Mucosa of rectum (tissue), 2 donors: ENCODE results near the gene GRAMD4.

Experiments used
- H3K27ac ChIP-seq, 2 donors: one replicate each; pipeline ENCODE4 v1.7.0; 2013; ENCODE audit warnings: inconsistent platforms in 2 of 2, low read depth in 2 of 2, low read length in 2 of 2
- H3K27me3 ChIP-seq, 2 donors: one replicate each; pipeline ENCODE4 v1.7.0; 2013; ENCODE audit warnings: low read length in 2 of 2; ENCODE audit not compliant: control insufficient read depth in 2 of 2, insufficient read depth in 2 of 2
- H3K36me3 ChIP-seq, 2 donors: one replicate each; pipeline ENCODE4 v1.7.0; 2013; ENCODE audit warnings: low read length in 2 of 2; ENCODE audit not compliant: control insufficient read depth in 2 of 2, insufficient read depth in 2 of 2
- H3K4me1 ChIP-seq, 2 donors: one replicate each; pipeline ENCODE4 v1.7.0; 2013; ENCODE audit warnings: low read length in 2 of 2, mild to moderate bottlenecking in 1 of 2; ENCODE audit not compliant: control insufficient read depth in 2 of 2, insufficient read depth in 2 of 2
- H3K4me3 ChIP-seq, 2 donors: one replicate each; pipeline ENCODE4 v1.7.0; 2013; ENCODE audit warnings: low read length in 2 of 2
- H3K9ac ChIP-seq, 2 donors: one replicate each; pipeline ENCODE4 v1.7.0; 2013; ENCODE audit warnings: low read length in 2 of 2, low read depth in 1 of 2, mild to moderate bottlenecking in 1 of 2
- H3K9me3 ChIP-seq, 2 donors: one replicate each; pipeline ENCODE4 v1.7.0; 2013; ENCODE audit warnings: low read length in 2 of 2; ENCODE audit not compliant: control insufficient read depth in 2 of 2
- donor health status: healthy.
- donor health status: Normal muscosa, but diverticular disease.

GRAMD4 gene

GRCh38 chr22:46655861-46656608, 35.8 kb downstream of the GRAMD4 start:
- no peak overlapping the region for H3K27ac ChIP-seq
- H3K9ac ChIP-seq, result no peak overlapping the region

DNA sequence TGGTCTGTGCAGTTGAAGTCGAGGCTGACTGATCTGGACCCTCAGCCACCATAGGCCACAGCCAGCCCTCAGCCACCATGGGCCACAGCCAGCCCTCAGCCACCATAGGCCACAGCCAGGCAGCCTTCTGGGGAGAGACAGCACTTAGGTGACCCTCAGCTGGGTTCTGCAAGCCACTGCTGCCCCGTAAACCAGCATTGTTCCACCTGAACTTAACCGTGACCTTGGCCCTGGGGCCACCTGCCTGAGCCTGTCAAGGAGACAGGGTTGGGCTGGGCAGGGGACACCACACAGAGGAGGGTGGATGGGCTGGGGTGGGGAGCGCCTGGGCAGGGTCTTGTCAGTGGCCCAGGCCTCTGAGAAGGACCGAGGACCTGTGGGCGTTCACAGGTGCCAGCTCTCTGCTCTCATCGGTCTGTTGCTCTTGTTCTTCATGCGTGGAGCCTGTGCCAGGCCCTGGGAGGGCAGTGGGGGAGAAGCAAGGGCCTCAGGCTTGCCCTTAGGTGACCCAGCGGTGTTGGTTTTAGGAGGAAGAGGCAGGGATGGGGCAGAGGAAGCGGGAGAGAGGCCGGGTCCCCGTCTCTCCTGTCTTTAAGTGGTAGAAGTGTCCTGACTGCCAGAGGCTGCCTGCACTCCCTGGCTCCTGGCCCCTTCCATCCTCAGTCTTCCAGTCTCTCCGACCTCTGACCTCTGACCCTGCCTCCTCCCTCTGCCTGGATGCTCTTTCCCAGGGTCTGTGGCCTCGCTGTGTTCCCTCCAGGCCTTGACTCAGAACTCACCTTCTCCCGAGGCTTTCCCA, 36.9 kb downstream of the GRAMD4 start:
- H3K9ac ChIP-seq, result no peak overlapping the region
- peaks cover 3 to 15% of the 10 kb centered on the region in 2 donors for H3K36me3 ChIP-seq
- peaks cover 25 to 34% of the 10 kb centered on the region in 2 donors for H3K4me1 ChIP-seq

More at GRCh38 chr22:46655861-46656608, 35.8 kb downstream of the GRAMD4 start:
- H3K4me1 ChIP-seq, result peaks cover 21 to 31% of the 10 kb centered on the region in 2 donors
- H3K36me3 ChIP-seq, result peaks cover 3 to 11% of the 10 kb centered on the region in 2 donors
- H3K9me3 ChIP-seq, result no peaks in the 10 kb centered on the region
- H3K27me3 ChIP-seq, result no peaks in the 10 kb centered on the region
- H3K4me3 ChIP-seq, result no peak overlapping the region

GRCh38 chr22:46657655-46657953, 37.4 kb downstream of the GRAMD4 start:
- Histone ChIP-seq H3K4me1 (peaks cover 25 to 28% of the 10 kb centered on the region in 2 donors), H3K9ac (no peak overlapping the region), H3K9me3 (no peaks in the 10 kb centered on the region), H3K4me3 (no peak overlapping the region), H3K36me3 (peaks cover 7 to 19% of the 10 kb centered on the region in 2 donors), H3K27ac (no peak overlapping the region), H3K27me3 (no peaks in the 10 kb centered on the region)

More for the DNA sequence above, 36.9 kb downstream of the GRAMD4 start:
- Histone ChIP-seq H3K27me3 (no peaks in the 10 kb centered on the region), H3K27ac (no peak overlapping the region), H3K9me3 (no peaks in the 10 kb centered on the region), H3K4me3 (no peak overlapping the region)

DNA sequence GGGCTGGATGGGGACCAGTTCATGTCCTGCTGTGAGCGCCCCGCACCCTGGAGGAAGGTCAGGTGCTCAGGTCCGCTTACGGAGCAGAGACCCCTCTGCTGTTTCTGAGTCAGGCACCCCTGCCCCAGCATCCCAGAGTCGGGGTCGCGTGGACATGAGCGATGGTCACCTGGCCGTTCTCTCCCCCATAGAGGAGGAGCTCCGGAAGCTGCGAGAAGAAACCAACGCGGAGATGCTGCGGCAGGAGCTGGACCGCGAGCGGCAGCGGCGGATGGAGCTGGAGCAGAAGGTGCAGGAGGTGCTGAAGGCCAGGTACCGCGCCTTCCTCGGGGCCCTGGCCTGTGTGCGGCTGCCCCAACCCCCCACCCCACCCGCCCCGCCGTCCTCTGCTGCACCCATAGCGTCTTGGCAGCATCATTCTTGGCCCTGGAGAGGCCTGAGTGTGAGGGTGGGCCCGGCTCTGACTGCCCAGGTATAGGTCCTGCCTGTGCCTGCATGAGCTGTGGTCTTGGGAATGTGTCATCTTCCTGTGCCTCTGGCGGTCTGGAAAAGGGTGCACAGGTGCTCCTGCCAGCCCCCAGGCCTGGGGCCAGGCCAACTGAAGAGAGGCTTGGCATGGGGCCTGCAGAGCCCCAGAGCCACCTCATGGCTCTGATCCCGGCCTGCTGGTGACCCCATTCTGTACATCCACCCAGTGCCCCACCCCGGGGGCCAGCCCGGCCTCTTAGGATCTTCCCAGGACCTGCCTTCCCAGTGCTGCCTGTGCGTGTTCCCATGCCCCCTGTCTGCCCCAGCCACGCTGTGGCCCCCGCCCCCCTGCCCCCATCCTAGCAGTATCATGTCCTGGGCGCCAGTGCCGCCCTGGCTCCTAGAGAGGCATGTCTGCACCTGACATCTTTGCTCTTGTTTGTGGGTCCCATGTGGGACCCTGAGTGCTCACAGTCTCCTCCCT, 38.1 kb downstream of the GRAMD4 start:
- H3K27ac ChIP-seq, result no peak overlapping the region
- peaks cover 14 to 19% of the 10 kb centered on the region in 2 donors for H3K36me3 ChIP-seq

GRCh38 chr22:46659059-46659790, 39.0 kb downstream of the GRAMD4 start:
- Histone ChIP-seq H3K36me3 (peaks cover 21 to 24% of the 10 kb centered on the region in 2 donors), H3K4me1 (peaks cover 18 to 21% of the 10 kb centered on the region in 2 donors), H3K9me3 (no peaks in the 10 kb centered on the region), H3K9ac (no peak overlapping the region), H3K4me3 (no peak overlapping the region), H3K27ac (peak overlapping the region in 1 of 2 donors; percentile 86), H3K27me3 (no peaks in the 10 kb centered on the region)

More for the DNA sequence above, 38.1 kb downstream of the GRAMD4 start:
- Histone ChIP-seq H3K4me1 (peaks cover 21 to 22% of the 10 kb centered on the region in 2 donors), H3K27me3 (no peaks in the 10 kb centered on the region), H3K9me3 (no peaks in the 10 kb centered on the region), H3K9ac (no peak overlapping the region), H3K4me3 (no peak overlapping the region)

- peaks cover 18 to 21% of the 10 kb centered on the region in 2 donors for H3K4me1 ChIP-seq
- no peaks in the 10 kb centered on the region for H3K27me3 ChIP-seq
- peak overlapping the region in 1 of 2 donors; percentile 36 for H3K9ac ChIP-seq
- H3K27ac ChIP-seq, result peak overlapping the region; percentile 86
- no peak overlapping the region for H3K4me3 ChIP-seq
- peaks cover 26 to 27% of the 10 kb centered on the region in 2 donors for H3K36me3 ChIP-seq
- no peaks in the 10 kb centered on the region for H3K9me3 ChIP-seq
Measured at GRCh38 chr22:46659791-46660186, 39.6 kb downstream of the GRAMD4 start.

DNA sequence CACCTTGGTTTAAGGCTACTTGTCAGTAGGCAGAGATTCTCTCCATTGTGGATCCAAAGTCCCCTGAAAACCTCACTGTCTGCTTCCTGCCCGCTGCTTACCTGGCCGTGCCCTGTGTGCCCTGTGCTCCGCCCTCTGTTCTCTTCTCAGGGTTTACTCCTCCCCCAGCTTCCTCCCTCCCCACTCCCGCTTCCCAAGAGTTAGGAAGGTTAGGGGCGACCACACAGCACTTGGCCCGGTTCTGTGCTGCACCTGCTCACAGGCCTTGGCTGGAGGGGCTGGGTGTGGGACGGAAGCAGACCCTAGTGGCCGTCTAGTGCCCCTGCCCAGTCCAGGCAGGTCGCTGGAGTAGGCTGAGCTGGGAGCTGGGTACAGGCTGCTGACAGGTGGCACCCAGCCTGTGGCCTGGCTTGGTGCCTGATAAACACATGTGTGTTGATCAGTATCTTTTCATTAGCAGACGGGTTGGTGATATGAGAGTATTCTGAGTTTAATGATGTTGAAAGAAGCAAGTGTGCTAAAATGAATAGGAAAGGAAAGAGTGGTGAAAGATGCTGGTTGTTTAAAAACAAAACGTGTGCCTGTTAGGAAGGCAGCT, 40.5 kb downstream of the GRAMD4 start:
- Histone ChIP-seq H3K4me1 (peaks cover 18 to 21% of the 10 kb centered on the region in 2 donors), H3K4me3 (no peak overlapping the region), H3K27me3 (no peaks in the 10 kb centered on the region), H3K9me3 (no peaks in the 10 kb centered on the region), H3K36me3 (peaks cover 34 to 35% of the 10 kb centered on the region in 2 donors), H3K9ac (peak overlapping the region in 1 of 2 donors; percentile 69), H3K27ac (peak overlapping the region; percentile 86)

- Histone ChIP-seq H3K9me3 (no peaks in the 10 kb centered on the region), H3K9ac (peak overlapping the region in 1 of 2 donors; percentile 69), H3K36me3 (peaks cover 41% of the 10 kb centered on the region in 2 donors), H3K27me3 (no peaks in the 10 kb centered on the region), H3K4me1 (peaks cover 18 to 21% of the 10 kb centered on the region in 2 donors), H3K27ac (peak overlapping the region; percentile 54 to 86), H3K4me3 (no peak overlapping the region)
Measured at GRCh38 chr22:46661221-46661851, 41.1 kb downstream of the GRAMD4 start.
